ENCODE measurements around the gene CD59.

DNA sequence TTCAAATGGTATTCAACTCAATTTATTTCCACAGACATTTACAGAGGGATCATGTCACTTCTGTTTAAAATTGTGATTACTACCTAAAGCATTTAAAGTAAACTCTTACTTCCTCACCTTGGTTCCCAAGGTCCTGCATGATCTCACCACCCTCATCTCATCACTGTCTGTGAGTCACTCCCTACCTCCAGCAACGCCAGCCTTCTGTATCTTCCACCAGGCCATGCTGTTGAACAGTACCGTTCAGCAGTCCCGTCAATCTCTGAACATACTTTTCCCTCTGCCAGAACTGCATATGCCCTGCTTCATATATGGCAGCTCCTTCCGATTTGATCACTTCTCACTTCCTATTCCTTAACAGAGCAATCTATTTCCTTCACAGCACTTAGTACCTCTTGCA is 36.1 kb upstream of the CD59 start:
- TF ChIP-seq, protein P1, sequence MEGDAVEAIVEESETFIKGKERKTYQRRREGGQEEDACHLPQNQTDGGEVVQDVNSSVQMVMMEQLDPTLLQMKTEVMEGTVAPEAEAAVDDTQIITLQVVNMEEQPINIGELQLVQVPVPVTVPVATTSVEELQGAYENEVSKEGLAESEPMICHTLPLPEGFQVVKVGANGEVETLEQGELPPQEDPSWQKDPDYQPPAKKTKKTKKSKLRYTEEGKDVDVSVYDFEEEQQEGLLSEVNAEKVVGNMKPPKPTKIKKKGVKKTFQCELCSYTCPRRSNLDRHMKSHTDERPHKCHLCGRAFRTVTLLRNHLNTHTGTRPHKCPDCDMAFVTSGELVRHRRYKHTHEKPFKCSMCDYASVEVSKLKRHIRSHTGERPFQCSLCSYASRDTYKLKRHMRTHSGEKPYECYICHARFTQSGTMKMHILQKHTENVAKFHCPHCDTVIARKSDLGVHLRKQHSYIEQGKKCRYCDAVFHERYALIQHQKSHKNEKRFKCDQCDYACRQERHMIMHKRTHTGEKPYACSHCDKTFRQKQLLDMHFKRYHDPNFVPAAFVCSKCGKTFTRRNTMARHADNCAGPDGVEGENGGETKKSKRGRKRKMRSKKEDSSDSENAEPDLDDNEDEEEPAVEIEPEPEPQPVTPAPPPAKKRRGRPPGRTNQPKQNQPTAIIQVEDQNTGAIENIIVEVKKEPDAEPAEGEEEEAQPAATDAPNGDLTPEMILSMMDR (IDR thresholded peaks at IDR 0.05; ENCODE audit: insufficient read depth, low read length, poor library complexity, severe bottlenecking) = no peak
- no peak for TF ChIP-seq EZH2phosphoT487 (conservative IDR thresholded peaks at IDR 0.05; ENCODE audit: low read length)
